GM21390 (cell line): ENCODE measurements around the gene RRBP1.
"Not testable (repeated sequence)": the region's sequence is repeated elsewhere in the genome, so short reads cannot be mapped to it uniquely, and the experiment has no call there.

Source experiments
- ATAC-seq: cut with Tn5 transposase; IDR thresholded peaks from one replicate; pipeline ENCODE4 v1.9.1; 2021; ENCODE audit not compliant: unreplicated experiment

RRBP1 gene

DNA sequence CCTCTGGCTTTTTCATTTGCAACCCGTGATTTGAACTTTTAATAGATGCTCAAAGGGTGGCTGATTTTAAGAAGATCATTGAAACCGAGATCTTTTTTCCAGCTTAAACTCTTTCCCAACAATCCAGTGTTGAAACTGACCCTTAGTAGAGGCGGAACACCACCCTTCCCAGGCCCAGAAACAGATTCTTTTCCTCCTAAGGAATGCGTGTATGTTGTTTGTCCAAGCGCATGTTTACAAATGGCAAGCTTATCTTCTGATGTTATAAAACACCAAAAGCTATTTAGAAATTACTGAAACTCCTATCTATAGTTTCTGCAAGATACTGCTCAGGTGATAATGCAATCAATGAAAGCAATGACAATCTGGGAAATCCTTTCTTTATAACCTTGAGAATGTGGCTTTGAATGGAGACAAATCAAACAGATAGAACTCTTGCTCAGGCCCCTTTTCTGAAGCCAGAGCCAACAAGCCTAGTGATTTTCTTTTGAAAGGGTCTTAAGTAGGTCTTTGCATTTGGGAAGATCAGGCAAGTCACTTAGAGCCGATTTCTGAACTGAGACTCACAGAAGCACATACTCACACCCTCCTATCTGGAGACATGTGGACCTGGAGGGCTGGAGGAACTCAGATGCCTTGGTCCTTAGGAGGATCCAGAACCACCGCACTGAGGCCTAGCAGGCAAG lies 26.8 kb upstream of the RRBP1 start:
- no peak for ATAC-seq

DNA sequence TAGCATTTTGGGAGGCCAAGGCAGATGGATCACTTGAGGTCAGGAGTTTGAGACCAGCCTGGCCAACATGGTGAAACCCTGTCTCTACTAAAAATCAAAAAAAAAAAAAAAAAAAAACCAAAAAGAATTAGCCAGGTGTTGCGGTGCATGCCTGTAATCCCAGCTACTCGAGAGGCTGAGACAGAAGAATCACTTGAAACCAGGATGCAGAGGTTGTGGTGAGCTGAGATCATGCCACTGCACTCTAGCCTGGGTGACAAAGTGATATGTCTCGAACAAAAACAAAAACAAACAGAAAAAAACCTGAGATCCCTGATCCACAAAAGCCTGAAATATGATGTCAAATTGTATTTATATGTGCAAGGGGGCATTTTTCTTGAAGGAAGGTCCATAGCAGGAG lies 25.9 kb upstream of the RRBP1 start:
- not testable (repeated sequence) for ATAC-seq

DNA sequence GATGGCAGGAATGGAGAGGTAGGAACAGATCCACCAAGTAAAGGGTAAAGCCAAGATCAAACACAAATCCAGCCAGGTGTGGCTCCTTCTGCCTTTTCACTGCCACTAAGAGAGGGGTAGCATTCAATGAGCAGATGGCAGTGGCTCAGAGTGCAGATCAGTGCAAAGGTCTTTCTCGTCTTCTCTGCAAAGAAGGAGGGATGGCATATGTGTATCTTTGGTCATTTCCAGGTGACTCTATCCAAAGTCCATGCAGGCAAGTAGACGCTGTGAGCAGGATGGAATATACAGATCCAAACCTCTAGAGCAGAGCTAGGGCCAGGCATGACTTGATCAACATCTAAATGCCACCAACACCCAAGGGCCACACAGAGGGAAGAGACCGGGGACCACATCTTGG lies 24.6 kb upstream of the RRBP1 start:
- ATAC-seq: no peak

DNA sequence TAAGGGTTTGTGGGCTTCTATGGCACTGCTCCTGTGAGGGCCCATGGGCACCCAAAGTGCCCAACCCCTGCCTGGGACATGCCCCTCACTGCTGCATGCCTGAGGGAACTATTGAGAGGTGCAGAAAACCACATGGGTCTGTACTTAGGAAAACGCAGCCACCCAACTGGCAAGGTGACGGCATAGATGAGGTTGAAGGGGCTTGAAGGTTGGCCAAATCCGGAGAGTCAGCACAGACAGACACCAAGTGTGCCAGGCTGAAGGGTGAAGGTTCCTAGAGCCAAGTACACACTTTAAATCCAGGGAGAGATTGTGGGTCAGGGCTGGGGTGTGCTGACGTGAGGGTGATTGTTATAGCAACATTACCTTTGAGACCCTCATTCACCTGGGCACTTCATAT lies 23.9 kb upstream of the RRBP1 start:
- ATAC-seq: no peak

DNA sequence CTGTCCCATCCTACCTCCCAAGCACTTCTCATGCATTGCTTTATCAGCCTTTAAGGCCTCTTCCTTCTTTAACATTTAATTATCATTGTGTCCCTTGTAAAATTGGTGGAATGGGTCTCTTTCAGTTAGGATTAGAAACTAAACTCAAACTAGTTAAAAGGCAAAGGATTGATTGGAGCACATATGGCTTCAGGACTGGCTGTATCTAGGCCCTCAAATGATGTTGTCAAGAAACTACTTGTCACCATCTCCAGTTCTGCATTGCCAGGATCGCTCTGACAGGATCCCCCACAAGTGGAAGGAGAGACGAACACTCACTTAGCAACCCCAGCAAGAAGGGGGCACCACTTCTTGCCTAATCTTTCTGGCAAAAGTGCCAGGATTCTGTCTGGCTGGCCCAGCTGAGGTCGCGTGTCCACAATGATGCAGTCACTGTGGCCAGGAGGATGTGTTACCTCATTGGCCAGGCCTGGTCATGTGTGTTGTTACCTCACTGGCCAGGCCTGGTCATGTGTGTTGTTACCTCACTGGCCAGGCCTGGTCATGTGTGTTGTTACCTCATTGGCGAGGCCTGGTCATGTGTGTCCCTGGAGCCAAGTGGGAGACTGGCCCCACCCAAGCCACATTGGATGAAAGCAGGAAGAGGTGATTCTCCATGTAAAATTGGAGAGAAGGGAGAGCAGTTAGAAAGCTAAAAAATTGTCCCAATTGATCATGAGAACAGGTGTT lies 22.7 kb upstream of the RRBP1 start:
- ATAC-seq: no peak

DNA sequence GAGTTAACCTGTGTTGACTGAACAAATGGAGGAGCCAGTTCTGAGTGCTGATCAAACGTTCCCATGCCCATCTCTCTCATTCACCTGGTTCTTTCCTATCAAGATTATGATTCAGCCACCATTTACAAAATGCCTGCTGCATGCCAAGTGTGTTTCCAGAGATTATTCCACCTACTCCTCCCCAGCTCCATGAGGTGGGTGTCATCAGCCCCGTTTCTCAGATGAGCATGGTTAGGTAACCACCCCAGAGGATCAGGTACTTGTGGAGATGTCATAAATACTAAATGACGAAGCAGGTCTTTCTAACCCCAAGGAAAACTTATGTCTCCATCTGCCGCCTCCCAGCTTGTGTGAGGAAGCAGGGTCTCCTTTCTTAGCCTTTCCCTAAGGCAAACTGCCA lies 19.8 kb upstream of the RRBP1 start:
- no peak for ATAC-seq

DNA sequence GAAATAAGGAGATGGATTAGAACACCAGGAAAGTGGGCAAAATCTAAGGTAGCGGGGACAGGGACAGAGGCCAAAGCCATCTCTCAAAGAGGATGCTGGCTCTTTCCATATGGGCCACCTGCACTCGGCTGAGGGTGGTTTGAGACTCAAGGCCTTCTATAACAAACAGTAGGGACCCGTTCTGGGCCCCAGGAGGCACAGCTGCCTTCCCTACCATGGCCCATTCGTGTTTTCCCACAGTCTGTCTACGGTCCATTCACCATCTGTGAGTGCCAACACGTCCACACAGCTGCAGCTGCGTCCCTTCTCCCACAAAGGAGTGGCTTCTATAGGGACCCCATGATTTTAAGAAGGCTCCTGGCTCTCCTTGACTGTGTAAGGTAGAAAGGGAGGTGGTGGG lies 18.6 kb upstream of the RRBP1 start:
- no peak for ATAC-seq

DNA sequence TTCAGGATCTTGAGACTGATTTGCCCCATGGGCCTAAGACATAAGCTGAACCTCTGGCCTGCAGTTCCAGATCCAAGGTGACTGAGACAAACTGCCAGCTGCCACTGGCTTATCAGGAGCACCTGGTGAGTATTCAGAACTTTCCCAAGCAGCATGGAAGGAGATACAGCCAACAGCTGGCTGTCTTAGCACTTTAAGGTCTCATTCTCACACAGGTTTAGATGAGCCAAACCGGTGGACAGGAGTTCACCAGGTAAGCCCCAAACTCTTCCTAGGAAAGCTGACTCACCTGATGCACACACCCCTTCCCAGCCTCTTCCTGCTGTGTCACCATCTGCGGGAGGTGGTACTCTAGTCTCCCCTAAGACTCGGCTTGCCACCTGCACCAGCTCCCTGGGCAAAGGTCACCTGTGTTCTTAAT lies 17.9 kb upstream of the RRBP1 start, which contains the start of gene BANF2:
BANF2 (plus strand) TSS at position 36 of the 421 bp plus-strand sequence. CDS start 25,060 bp downstream, outside the sequence.
- no peak for ATAC-seq

DNA sequence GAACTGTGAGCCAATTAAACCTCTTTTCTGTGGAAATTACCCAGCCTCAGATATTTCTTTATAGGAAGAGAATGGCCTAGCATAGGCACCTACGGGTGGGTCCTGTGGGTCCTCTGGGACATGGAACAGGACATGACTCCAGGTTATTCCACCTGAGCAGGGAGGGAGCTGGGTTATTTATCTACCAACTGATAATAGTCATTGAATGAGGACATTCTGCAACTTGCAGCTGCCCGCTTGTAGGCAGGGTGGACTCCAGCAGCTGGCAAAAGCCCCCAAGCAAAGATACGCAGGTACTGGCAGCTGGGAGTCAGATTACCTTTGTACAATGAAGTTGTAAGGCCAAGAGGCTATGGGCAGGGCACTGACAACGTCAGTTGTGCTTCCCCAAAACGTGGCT lies 16.3 kb upstream of the RRBP1 start:
- no peak for ATAC-seq

DNA sequence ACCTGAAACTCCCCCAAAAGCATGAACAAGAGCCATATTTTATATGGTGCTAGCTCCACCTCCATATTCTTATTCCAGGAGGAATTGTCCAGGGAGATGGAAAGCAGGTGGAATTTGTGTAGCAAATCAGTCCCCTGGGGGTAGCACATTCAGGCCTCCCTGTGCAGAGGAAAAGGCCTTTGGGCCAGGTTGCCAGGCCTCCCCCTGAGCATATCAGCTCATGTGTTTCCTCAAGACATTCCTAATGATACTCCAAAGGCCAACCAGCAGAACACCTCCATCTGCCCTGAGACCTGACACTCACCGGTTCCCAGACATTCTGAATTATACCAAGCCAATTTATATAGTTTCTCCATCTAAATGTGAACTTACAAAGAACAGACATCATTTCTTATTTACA lies 15.1 kb upstream of the RRBP1 start:
- no peak for ATAC-seq

DNA sequence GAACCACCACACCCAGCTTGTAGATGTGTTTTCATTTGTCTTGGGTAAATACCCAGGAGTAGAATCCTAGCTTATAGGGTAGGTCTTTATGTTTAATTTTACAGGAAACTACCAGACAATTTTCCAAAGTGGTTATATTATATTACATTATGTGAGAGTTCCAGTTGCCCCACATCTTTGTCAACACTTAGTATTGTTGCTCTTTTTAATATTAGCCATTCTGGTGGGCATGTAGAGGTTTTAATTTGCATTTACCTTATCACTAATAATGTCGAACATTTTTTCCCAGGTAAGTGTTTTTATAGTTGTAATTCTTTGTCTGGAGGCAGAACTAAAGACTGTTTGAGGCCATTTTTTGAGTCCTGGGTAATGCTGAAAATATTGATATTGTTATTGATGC lies 14.2 kb upstream of the RRBP1 start:
- ATAC-seq: no peak

DNA sequence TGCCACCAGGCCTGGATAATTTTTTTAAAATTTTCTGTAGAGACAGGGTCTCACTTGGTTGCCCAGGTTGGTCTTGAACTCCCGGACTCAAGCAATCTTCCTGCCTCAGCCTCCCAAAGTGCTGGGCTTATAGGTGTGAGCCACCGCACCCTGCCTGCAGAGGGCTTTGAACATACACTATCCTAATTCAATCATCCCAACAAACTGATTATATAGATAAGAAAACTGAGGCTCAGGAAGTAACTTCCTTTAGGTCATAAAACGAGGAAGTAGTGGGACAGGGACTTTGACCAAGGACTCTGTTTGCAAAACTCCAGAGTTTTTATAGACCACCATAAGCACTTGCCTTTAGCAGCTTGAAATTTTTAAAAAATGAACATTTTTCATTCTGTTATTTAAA lies 12.7 kb upstream of the RRBP1 start:
- no peak for ATAC-seq

DNA sequence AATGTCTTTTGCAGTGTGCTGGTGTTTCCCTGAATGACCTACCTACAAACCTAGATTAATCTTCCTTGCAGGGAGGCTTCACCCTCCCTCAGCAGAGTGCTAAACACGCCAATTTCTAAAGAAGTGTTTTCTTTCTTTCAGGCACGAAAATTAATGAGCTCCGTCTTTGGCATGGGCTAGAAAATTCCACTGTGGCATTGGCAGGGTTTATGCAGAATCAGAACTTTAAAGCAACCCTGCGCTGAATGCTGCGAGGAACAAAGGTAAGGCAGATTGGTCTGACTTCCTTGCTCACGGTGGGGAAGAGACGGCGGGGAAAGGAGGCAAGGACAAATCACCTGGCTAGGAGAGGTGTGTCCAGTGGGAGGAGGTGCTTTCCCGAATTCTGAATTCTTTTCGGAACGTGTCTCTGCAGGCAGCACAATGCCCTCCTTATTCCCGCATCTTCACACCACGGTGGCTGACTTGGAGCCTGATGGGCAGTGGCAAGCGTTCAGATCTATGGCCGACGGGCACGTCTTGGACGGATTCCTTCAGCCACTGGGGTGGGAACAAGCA lies 11.5 kb upstream of the RRBP1 start:
- no peak for ATAC-seq

DNA sequence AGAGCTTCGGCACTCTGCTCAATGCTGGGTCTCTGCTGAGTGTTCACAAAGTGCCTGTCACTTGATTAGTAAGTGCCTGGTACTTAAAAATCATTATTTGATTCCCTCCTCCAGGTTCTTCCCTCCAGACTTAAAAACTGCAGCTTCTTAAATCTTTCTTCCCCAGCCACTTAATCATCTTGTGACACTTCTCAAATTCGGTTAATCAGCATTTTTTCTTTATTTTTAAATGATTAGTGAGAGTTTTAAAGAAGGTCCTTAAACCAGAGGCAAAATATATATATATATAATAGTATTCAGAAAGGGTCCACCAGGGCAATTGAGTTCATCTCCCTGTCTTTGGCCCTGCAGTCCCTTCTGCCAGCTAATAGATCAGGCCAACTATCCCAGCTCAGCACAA lies 9.7 kb upstream of the RRBP1 start:
- no peak for ATAC-seq

DNA sequence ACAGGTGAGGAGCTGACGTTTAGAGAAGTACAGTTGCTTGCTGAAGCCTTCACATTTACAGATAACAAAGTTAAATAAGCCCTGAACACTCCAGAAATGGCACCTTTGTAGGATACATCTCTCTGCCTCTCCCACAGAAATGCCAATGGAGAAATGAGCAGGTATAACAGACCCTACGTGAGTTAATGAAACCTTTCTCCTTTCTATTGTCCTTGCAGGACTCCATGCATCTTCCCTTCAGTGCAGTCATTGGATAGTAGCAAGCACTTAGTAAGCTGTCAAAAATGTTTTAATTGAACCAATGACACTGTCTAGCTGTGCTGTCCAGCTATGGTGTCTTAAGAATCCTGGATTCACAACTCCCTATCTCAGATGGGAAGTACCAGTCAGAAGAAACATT lies 8.1 kb upstream of the RRBP1 start:
- ATAC-seq: no peak

DNA sequence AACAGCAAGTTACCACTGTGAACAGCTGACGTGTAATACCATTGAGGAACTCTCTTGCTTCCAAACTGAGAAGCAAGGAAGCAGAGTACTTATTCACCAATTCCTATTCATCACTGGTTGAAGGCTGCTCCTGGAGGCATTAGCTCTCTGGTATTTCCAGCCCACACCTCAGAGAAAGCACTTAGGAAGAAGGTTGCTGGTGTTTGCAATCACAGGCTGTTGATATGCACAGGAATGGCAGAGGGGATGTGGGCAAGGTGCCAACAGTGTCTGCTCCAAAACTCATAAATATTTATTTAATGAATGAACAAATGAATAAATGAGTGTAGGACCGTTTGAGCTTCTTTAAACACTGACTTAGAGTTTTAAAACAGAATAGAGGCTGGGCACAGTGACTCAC lies 6.9 kb upstream of the RRBP1 start:
- ATAC-seq: no peak

DNA sequence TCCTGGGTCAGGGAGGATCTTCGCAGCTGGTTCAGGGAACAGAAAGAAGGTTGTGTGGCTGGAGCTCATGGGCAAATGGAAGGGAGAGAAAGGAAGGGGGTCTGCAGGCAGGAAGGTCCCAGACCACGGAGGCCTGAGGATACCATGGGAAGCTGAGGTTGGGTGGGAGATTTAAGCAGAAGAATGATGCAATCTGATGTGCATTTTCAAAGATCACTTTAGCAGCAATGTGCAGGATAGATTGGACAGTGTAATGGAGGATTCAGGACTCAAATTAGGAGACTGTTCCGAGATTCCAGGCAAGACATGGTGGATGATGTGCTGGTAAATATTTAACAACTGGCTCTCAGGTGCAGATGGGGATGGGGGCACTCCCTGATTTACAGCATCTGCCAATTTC lies 5.8 kb upstream of the RRBP1 start:
- ATAC-seq: no peak

DNA sequence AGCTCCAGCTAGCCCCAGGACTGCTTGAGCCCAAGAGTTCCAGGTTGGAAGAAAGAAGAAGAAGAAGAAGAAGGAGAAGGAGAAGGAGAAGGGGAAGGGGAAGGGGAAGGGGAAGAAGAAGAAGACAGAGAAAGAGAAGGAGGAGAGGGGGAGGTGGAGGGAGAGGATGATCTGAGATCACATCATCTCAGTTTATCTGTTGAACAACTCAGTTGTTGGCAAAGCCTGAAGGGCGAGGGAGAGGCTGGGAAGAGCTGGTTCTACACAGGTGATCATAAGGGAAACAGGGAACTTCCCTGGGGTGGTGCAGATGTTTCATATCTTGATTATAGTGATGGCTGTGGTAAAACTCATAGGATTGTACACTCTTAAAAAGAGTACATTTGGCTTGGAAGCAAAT lies 3.1 kb upstream of the RRBP1 start:
- ATAC-seq: no peak

DNA sequence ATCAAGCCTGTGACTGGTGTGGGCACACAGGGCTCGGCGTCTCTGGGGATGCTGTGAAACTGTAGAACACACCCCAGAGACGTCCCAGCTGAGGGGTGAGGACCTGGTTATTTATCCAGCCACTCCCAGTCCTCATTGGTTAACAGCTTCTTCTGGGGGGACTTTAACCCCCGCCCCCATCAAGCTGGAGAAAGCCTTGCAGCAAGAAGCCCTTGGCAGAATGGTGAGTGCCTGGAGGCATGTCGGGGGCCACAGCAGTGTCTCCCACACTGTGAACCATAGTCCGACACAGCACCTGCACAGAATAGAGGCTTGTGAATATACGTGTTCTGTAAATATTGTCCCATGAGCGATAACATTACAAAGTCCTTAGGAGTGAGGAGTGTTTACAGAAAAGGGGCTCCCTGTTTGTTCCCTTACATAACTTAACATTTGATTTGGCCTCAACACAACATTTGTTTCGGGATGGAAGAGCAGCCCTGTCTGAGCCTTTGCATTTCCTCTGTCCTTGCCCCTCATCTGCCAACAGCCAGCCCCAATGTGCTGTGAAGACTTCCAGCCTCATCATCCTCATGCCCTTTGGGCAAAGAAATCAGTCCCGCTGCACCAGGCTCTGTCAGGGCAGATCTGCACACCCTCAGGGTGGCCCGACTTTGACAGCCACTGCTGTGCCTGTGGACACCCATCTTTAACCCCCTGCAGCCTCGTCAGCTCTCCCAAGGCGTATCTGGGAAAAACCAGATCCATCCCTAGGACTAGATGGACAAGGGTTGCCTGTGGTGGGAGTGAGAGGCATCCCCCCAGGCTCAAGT lies 2.2 kb upstream of the RRBP1 start:
- no peak for ATAC-seq

DNA sequence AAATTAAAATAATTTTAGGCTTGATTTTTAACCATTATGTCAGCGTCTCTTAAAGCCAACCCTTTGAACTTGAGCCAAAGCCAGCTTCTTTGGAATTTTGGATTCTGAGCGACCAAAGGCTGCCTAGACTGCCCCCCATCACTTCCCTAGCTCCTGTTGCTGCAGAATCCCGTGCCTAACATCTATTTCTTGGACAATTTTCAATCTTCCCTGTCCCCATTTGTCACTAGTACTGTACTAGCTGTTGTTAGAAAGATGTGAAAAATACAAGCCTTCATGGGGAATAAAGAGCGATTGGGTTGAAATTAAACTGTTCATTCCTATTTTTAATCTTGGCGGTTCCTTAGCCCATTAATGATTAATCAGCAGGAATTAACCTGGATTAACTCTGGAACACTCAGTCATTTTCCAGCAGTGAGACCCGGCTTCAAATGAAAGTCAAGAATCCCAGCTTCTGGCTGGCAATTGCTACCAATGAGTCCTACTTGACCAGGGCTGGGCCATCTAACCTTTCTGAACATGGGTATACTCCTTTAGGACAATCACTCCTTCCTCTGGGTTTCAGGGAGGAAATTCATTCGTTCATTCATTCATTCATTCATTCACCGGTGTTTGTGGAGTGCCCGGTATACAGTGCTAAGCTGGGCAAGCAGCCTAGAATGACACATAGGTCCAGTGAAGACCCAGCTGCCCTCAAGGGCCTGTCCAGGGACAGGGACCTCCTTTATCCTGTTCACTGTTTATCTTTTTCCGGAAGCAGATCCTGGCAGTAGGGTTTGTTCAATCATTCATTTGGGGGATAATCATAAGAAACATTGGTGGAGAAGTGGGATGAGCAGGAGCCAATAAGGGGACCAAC lies 1.4 kb upstream of the RRBP1 start:
- no peak for ATAC-seq

DNA sequence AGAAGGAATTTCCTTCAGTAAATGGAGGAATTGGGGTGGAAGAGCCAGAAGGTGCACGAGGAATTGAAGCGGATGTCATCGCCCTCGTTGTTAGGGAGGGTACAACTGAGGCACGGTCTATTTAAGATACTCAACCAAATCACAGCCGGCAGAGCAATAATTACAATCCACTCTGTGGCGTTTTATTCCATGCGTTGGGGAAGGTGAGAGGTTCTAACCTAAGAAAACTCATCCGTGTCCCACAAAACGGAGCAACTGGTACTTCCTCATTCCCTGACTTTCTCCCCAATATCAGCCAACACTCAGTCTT lies 802 bp upstream of the RRBP1 start:
- ATAC-seq: no peak
